Renal cortex interstitium (tissue), 11 donors: Measurements from ENCODE around the gene LRRC1. TPM values are rescaled to one million over a fixed set of nuclear protein-coding genes. Genes with fewer than 3 reads are reported as not detected.

Source experiments
- DNase-seq, 11 donors: peaks; one replicate each; pipeline ENCODE4 v3.0.0-alpha.2; 2013; ENCODE audit warnings: low read depth in 9 of 11, low spot score in 4 of 11; ENCODE audit errors: extremely low read depth in 1 of 11
- polyA plus RNA-seq, 3 donors: library from polyadenylated mRNA; unstranded; fragments of 120-200 nt; gene quantifications; one replicate each; pipeline ENCODE4 v1.2.1, GENCODE V29; 2013; ENCODE audit not compliant: insufficient read length in 3 of 3

The LRRC1 gene
- polyA plus RNA-seq, 3 donors, result 25.0 to 33.3 (median 27.2) TPM

DNA sequence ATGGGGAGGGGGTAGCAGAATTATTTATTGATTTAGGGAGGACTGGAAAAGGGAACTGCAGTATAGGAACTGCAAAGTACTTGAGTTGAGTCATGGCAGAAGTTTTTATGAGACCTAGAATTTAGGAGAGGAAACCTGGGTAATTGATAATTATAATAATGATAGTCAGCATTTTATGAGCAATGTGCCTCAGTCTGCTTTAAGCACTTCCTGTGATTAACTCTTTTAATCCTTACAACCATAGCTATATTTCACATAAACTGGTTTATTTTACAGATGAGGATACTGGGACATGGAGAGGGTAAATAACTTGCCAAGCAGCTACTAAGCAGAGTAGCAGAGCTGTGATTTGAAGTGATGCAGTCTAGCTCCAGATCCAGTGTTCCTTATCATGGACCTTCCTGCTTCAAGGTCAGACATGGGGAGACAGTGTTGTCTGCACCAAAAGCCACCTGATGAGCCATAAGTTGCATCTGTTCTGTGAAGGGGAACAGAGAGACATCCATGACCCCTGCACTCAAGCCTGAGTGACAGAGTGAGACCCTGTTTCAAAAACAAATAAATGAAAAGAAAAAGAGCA, 13.6 kb downstream of the LRRC1 start:
- no peak for DNase-seq

DNA sequence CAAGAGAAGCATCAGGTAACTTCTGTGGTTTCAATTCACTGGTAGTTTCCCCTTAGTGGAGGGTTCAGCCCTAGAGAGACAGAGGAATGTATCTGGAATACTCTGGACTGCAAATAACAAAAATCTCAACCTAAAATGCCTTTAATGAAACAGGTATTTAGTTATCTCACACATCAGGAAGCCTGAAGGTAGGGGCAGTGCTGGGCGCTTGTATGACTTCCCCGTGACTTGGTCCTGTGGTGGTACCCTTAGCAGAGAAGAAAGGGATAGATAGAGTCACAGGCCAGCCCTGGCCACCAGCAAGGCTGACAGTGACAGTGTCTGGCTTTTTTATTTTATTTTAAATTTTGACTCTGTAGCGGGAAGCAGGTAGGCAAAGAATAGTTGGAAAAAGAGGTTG, 14.9 kb downstream of the LRRC1 start:
- DNase-seq, result no peak

DNA sequence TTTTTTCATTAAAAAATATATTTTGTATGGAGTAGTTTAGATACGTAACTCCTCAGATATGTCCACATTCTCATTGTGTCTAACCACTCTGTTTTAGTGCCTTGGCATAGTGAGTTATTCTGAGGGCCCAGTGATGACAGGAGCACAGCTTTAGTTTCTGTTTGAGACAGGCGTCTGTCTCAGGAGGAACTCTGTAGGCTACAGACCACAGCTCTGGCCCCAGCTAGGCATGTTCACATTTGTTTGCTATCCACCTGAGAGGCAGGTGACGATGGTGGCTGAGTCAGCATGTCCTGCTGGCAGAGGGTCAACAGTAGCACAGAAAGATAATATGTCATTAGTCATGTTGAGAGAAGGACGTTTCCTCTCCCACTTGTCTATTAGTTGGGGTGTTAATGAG, 16.3 kb downstream of the LRRC1 start:
- DNase-seq, result no peak

DNA sequence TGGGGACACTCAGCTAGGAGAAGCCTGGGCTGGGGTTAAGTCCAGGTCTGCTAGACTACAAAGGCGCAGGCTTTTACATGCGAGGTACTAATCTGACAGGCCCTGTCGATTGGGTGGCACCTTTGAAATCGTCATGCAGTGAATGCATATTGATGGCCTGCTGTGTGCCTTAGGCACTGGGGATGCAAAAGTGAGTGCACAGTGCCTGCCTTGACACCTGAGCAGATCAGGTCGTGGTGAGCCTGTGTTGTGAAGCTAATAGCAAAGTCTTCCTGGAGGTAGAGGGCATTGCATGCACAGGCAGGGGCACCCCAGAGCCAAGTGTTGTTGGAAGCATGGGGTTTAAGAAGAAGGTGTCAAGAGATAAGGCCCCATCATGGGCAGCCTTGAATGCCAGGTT, 16.9 kb downstream of the LRRC1 start:
- DNase-seq, result no peak

DNA sequence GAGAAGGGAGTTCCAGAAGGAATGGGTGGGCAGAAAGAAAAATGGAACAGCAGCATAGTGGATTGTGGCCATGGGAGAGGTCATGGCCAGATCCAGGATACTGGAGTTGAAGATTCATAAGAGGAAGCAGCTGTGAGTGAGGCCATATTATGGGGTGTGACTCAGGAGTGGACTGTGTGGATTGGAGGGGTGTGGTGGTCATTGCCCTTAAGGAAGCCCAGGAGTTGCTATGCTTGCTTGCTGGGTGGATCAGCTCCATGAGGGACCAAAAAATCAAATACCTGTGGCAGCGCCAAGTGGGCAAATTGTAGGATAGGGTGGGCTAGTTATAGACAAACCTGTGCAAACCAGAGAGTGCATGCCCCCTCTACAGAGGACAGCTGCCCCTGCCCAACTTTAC, 18.3 kb downstream of the LRRC1 start:
- DNase-seq, result no peak

DNA sequence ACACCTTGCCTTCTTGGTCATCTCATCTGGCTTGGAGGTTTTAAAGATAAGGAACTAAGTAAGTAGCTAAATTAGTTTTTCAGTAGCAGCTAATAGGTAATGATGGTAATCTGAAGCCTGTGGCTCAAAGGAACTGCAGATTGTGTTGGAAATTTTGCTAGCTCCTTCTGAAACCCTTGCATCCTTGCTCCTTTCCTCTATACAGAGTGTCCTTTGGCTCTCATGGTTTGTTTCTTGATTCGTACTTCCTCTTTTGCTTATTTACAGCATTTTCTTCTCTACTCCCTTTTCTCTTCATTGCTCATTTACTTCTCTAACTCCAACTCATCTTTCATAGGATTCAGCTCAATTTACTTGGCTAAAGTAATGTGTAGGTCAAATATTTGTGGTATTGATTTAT, 19.0 kb downstream of the LRRC1 start:
- no peak for DNase-seq

DNA sequence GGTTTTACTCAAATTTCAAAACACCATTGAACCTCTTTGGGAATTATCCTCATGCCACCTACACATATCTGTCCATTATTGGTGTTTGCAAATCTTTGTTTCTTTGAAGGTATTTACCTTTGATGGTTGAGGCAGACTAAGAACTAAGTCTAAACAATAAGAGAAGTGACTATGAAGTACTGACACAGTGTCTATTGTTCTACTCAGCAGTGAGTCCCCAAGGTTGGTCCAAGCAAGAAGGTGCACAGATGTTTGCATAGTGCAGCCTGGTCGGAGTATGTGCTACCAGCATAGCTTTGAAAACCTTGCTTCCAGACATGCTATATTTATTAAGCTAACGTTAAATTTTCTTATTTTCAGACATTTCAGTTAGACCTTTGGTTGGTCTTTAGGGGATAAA, 19.5 kb downstream of the LRRC1 start:
- DNase-seq, result no peak

DNA sequence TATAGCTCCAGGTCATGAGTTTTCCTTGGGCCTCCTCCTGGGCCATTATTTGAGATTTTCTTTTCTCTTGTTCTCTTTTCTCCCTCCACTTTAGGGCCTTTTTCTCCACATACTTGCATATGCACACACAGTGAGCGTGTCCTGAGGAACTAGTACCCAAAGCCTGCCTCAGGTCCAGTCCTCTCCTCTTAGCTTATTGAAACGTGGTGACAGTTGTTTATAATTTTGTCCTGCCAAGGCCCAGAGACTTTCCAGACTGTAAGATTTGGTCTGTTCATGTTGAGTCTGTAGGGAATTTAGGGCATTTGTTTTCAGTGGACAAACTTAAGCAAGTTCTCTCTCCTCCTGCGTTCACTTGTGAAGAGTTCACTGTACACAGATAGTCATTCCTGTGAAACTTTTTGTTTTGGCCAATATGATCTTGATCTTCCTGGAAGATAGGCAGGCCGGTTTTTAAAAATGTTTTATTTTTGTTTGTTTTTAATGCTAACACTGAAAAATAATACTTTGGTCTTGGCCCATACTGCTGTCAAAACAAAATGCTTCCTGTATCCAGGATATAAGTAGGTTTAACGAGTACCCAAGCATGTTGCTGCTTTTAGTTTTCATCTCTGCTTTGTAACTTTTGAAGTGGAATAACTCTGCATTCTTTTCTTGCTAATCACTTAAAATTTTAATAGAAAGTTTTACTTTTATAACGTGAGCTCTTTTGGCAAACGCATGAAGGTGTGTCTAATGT, 20.7 kb downstream of the LRRC1 start:
- no peak for DNase-seq

DNA sequence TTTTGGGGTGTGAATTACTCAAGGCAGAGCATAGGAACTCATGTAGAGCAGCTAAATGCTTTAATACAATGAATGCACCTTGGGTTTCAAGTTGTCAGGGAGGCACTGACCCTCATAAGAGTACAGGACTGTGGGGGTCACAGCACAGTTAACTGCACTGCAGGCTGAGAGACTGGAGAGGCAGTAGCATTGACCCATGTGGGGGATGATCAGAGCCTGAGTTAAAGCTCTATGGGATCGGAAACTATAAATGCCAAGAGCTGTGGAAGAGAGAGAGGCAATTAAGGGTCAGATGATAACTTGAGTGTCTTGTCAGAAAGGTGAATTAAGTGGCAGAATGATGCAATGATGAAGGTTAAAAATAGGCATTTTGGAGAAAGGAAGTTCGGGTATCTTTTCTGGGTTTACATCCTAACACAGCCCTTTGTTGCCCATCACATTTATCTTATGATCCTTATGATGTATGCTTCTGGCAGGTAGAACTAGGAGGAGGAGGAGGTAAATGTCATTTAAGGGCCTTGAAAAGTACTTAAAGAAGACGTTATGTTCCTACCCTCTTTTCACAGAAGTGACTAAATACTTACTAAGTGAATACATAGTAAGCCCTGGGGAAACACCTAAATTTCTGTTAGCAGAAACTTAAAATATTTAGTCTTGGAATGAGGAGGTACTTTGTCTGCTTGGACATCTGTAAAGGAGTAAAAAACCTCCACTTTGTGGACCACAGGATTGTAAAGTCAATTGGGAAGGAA, 24.2 kb downstream of the LRRC1 start:
- no peak for DNase-seq

DNA sequence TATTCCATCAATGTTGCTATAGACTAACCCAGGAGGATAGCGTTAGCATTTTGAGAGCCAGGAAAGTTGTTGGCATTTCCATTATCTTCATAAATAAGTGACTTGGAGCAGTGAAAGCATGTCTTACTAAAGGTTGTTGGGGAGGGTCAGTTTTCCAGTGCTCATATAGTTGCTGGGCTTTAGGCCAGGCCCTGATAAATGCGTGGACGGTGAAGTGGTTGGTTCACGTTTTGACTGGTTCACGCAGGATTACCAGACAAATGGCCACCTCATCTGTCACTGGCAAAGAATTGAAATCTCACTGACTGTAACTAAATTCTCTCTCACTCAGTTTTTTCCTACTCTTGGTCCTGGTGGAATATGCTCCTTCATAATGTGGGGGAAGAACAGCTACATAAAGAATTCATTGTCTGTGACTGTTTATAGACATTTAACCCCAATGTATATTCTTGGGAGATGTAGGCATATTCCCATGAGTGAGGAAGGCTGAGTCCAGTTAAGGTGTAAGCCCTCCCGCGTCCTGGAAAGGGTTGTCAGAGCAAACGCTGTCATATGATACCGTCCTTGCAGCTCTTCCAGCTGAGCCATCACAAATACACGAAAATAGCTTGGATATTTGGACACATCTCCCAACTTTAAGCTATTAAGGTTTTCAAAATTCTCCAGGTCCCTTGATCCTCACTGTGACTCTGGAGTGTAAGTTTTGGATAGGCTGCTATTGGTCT, 27.8 kb downstream of the LRRC1 start:
- no peak for DNase-seq

DNA sequence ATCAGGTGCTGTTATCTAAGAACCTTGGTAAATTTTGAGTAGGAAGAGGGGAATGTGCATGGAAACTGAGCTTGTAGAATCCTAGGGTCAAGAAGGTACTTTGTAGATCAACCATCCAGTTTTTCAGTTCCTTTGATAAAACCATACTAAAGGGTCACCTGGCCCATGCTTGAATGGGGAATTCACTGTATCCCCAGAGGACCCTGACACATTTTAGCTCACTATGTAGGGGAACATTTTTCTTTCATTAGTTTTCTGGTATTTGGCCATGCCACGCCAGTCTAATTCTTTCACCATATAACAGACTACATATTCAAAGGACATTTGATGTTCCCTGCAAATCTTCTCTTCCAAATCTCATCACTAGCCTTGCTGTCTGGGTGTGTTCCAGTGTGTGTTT, 29.9 kb downstream of the LRRC1 start:
- DNase-seq, result no peak

DNA sequence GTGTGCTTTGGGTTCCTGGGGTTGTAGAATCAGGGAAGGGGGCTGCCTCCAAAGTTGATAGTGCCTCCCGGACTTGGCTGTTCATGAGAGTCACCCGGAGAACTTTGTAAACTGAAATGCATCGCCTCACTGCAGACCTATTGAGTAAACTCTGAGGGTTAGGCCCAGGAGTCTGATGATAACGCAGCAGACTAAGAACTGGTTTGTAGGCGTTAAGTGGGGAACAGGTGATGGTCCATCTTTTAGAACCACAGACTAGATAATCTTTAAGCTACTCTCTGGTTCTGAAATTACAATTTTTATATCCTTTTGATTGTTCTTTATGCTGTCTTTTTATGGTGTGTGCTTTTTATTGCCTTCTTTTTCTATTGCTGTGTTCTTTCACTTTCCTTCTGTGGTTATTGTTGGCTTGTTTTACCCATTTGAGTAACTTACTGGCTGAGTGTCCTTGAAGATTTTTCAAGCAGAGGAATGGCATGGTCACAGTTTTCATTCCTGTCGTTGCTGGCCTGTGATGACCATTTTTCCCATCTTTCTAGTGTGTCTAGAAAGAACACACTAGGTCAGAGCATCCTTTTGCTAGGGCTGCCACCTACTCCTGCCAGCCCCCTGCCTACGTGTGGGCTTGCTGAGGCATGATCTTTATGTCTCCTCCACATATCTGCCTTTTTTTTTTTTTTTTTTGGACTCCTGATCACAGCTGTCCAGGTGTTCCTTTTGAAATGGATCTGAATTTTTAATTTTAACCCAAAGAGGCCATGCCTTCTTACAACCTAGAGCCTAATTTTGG, 30.9 kb downstream of the LRRC1 start:
- DNase-seq, result no peak

DNA sequence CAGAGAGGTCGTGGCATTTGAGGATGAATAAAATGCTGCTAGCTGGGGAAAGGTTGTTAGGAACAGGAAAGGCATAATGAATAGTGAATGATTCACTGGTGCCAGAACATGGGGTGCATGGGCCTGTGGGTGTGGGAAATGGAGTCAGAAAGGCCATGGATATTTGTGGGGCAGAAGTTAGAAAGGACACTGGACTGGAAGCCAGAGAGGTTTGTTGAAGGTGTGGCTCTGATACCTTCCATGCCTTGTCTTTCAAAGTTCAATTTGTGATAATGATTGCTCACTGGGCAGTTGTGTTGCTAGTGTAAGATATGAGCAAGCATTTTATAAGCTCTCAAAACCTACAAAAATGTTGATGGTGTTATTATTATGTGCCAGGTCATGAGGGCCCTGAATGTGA, 32.7 kb downstream of the LRRC1 start:
- no peak for DNase-seq

DNA sequence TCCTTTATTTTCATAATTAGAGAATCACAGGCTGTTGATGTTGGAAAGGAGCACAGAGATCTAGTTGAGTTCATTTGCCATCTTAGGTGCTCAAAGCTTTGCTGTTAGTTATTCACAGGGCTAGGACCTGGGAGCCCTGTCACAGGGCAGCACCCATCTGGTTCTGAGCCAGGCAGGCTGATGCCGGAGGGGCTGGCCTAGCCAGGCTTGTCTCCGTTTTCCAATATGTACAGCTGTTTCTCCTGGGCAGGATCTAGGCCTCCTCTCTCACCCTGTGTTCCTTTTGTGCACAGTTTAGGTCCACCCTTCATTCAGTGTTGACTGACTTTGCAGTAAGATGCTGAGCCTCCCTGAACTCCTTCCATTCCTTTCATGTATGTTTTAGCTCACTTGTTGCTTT, 33.4 kb downstream of the LRRC1 start:
- no peak for DNase-seq

DNA sequence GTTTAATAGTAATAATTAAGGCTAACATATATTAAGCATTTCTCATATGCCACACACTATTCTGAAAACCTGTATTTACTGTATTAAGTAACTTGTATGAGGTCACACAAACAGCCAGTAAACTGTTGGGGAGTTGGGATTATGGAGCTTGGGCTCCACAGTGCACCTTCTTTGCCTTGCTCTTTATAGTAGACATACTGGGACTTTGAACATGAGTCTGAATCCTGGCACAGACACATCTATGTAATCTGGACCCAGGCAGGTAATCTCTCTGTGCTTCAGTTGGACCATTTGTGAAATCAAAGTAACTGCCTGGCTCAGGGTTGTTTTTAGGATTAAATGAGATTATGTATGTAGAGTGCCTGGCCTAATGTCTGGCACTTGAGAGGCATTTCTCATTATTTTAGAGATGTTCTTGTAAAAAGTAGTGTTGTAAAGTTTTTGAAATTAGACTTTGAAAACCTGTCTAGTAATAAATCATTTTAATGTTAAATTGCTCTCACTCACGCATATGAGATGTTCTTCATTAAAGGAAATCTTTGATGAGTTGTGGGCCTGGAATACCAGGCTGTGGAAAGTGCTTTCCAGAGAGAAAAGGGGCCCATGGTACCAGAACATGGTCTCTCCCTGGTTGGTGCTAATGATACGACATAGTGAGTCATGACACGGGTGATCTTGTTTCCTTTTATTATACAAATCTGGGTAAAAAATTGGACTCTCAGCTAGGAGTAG, 34.3 kb downstream of the LRRC1 start:
- no peak for DNase-seq

DNA sequence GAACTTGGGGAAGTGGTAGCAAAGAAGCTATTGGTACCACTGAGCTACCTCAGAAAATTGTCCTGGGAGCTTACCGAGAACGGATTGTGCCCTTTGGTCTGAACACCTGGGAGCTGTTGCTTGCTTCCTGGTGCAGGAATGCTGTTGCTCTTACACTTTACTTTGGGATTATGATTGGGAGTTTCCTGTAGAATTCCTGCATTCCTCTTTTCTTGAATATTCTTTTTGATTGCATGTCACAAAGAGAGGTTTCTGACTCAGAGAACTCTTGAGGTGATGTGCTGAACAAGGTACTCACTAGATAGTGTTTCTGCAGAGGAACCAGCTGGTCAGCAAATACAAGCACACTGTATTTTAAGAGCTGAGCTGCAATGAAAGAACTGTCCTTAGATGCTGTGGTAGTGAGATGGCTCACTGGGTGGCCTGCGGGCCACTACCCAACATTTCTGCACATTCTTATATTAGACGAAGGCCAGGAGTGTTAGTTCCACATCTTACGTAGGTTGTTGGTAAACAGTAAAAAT, 35.0 kb downstream of the LRRC1 start:
- no peak for DNase-seq

DNA sequence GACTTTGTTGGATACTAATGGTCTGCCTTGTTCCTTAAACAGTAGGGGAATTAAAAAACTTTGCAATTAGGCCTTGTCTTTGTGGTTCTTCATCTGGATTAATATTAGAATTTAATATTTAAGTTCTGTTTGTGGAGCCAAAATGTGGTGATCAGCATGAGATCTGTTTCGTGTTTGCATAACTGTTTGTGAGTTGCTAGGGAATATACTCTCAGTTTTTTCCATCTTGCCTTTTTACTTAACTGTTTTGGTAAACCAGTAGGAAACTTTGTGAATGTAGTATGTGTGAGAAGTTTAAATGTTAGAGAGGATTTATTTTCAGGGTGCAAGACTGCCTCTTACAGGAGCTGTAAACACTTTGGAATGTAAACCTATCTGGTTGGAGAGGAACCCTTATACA, 35.6 kb downstream of the LRRC1 start:
- no peak for DNase-seq
